Loucy (cell line): ENCODE data around the gene ANO7.

ENCODE experiments used
- H2AFZ ChIP-seq: fragments of 200-600 bp; sonication (generic); 2 replicates; pipeline ENCODE4 v1.6.0; 2016; ENCODE audit warnings: antibody characterized with exemption, mild to moderate bottlenecking, low read length, moderate library complexity
- H3F3A ChIP-seq: fragments of 200-600 bp; 2 replicates; pipeline ENCODE4 v1.6.0; 2016; ENCODE audit warnings: antibody characterized with exemption, low read depth, mild to moderate bottlenecking
- H3K27me3 ChIP-seq: fragments of 200-600 bp; sonication (generic); 2 replicates; pipeline ENCODE4 v1.6.1; 2014; ENCODE audit warnings: low read length, mild to moderate bottlenecking; ENCODE audit not compliant: insufficient read depth, poor library complexity, severe bottlenecking
- H3K36me3 ChIP-seq: fragments of 200-600 bp; sonication (generic); 2 replicates; pipeline ENCODE4 v1.6.1; 2016; ENCODE audit warnings: low read length; ENCODE audit not compliant: insufficient read depth
- H3K4me1 ChIP-seq: fragments of 200-600 bp; sonication (generic); 2 replicates; pipeline ENCODE4 v1.5.1; 2014; ENCODE audit warnings: low read length, mild to moderate bottlenecking; ENCODE audit not compliant: insufficient read depth, poor library complexity, severe bottlenecking
- H3K4me2 ChIP-seq: fragments of 200-600 bp; sonication (generic); 2 replicates; pipeline ENCODE4 v1.6.0; 2014; ENCODE audit warnings: antibody characterized with exemption, low read length, low read depth, mild to moderate bottlenecking; ENCODE audit not compliant: poor library complexity, severe bottlenecking
- H3K4me3 ChIP-seq: fragments of 200-600 bp; sonication (generic); 2 replicates; pipeline ENCODE4 v1.5.1; 2014; ENCODE audit warnings: low read length, mild to moderate bottlenecking, mixed read lengths; ENCODE audit not compliant: poor library complexity, severe bottlenecking
- H3K79me2 ChIP-seq: fragments of 200-600 bp; sonication (generic); 2 replicates; pipeline ENCODE4 v1.6.1; 2014; ENCODE audit warnings: low read length; ENCODE audit not compliant: insufficient read depth
- H3K9ac ChIP-seq: fragments of 200-600 bp; sonication (generic); 2 replicates; pipeline ENCODE4 v1.6.0; 2014; ENCODE audit warnings: mild to moderate bottlenecking, low read depth, low read length, moderate library complexity; ENCODE audit not compliant: poor library complexity, severe bottlenecking
- H3K9me2 ChIP-seq: fragments of 200-600 bp; sonication (generic); replicated peaks from 2 replicates; pipeline ENCODE4 v1.6.1; 2016; ENCODE audit warnings: low read depth, low read length, mixed read lengths
- H3K9me3 ChIP-seq: fragments of 200-600 bp; sonication (generic); 2 replicates; pipeline ENCODE4 v1.6.1; 2014; ENCODE audit warnings: mild to moderate bottlenecking, antibody characterized with exemption, low read length, low read depth; ENCODE audit not compliant: insufficient read depth
- H4K20me1 ChIP-seq: fragments of 200-600 bp; sonication (generic); 2 replicates; pipeline ENCODE4 v1.6.0; 2014; ENCODE audit warnings: antibody characterized with exemption, low read length, mild to moderate bottlenecking; ENCODE audit not compliant: insufficient read depth, poor library complexity, severe bottlenecking
- EZH2phosphoT487 ChIP-seq: fragments of 200-600 bp; IDR thresholded peaks from 2 replicates; pipeline ENCODE4 v1.6.1; 2018; ENCODE audit warnings: antibody characterized with exemption, mild to moderate bottlenecking, moderate library complexity, borderline replicate concordance
- TF ChIP-seq, protein P1 (sequence below): fragments of 200-600 bp; sonication (generic); conservative IDR thresholded peaks from 2 replicates; pipeline ENCODE4 v1.5.1; 2014; ENCODE audit warnings: mild to moderate bottlenecking, antibody characterized with exemption, low read length

Gene ANO7

DNA sequence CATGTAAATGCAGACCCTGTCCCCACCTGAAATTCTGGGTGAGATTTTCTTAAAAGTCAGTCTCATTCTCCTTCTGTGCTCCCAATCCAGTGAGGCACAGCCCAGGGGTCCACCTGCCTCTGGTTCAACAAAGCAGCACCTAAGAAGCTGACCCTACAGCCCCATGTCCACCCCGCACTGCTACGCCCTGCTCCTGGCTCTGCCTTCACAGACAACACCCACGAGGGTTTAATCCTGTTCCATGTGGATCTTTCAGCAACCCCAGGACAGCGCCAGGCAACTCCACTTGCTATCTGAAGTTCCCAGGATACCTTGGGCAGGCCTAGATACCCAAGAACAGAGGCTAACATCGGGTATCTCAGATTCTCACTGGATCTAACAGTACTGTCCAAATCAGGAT, 82.1 kb downstream of the ANO7 start:
- H3K79me2 ChIP-seq, result peaks cover 72% of the 10 kb centered on the region
- peak overlapping the region; percentile 91 for H3K4me3 ChIP-seq
- 0 out of 2 replicates have a peak, but pooled peaks cover 6% of the 10 kb centered on the region for H3K9me3 ChIP-seq
- peaks cover 33% of the 10 kb centered on the region for H4K20me1 ChIP-seq
- peak overlapping the region; percentile 73 for H3K9ac ChIP-seq
- no peaks in the 10 kb centered on the region for H3F3A ChIP-seq
- H3K9me2 ChIP-seq, result no peaks in the 10 kb centered on the region
- H3K27me3 ChIP-seq, result no peaks in the 10 kb centered on the region
- H3K36me3 ChIP-seq, result peaks cover 25% of the 10 kb centered on the region
- TF ChIP-seq EZH2phosphoT487, result no peak
- TF ChIP-seq, protein P1, sequence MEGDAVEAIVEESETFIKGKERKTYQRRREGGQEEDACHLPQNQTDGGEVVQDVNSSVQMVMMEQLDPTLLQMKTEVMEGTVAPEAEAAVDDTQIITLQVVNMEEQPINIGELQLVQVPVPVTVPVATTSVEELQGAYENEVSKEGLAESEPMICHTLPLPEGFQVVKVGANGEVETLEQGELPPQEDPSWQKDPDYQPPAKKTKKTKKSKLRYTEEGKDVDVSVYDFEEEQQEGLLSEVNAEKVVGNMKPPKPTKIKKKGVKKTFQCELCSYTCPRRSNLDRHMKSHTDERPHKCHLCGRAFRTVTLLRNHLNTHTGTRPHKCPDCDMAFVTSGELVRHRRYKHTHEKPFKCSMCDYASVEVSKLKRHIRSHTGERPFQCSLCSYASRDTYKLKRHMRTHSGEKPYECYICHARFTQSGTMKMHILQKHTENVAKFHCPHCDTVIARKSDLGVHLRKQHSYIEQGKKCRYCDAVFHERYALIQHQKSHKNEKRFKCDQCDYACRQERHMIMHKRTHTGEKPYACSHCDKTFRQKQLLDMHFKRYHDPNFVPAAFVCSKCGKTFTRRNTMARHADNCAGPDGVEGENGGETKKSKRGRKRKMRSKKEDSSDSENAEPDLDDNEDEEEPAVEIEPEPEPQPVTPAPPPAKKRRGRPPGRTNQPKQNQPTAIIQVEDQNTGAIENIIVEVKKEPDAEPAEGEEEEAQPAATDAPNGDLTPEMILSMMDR, result no peak
- H3K4me2 ChIP-seq, result peak overlapping the region; percentile 84
- peaks cover 28% of the 10 kb centered on the region for H3K4me1 ChIP-seq
- no peak overlapping the region for H2AFZ ChIP-seq

DNA sequence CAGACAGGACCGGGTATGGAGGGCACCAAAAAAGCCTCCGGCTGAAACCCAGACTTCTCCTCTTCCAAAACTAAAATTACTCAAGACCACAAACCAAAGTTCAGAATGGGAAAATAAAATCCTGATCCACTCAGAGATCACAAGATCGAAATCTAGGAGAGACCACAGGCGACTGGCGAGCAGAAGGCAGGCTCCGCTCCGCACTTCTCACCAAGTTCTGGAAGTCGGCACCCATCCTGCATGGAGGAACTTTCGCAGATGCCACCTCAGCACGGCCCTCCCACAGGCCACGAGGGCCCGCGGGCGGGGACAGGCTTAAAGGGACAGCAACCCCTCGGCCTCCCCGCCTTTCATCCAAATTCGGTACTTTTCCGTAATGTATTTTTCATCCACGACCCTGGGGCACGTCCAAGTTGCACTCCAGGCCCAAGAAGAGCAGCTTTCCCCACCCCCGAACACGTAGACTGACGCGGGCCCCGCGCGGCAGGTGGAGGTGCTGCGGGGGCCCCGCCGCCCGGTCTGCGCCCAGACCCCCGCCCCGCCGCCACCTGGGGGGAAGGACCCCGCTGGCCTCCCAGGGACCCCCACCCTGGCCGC, 83.3 kb downstream of the ANO7 start:
- no peaks in the 10 kb centered on the region for H3K27me3 ChIP-seq
- H3K79me2 ChIP-seq, result peaks cover 76% of the 10 kb centered on the region
- H3K4me2 ChIP-seq, result peak overlapping the region; percentile 84
- H2AFZ ChIP-seq, result peak overlapping the region; percentile 44; the same call in 1 of the 2 replicates
- TF ChIP-seq, protein P1, result no peak
- peaks cover 13% of the 10 kb centered on the region; the same call in 1 of the 2 replicates for H3K36me3 ChIP-seq
- no peaks in the 10 kb centered on the region for H3F3A ChIP-seq
- H3K9me3 ChIP-seq, result 0 out of 2 replicates have a peak, but pooled peaks cover 7% of the 10 kb centered on the region
- peak overlapping the region; percentile 91 for H3K4me3 ChIP-seq
- H3K9me2 ChIP-seq, result no peaks in the 10 kb centered on the region
- H3K4me1 ChIP-seq, result peaks cover 28% of the 10 kb centered on the region
- H4K20me1 ChIP-seq, result peaks cover 29% of the 10 kb centered on the region
- peak overlapping the region; percentile 73 for H3K9ac ChIP-seq

DNA sequence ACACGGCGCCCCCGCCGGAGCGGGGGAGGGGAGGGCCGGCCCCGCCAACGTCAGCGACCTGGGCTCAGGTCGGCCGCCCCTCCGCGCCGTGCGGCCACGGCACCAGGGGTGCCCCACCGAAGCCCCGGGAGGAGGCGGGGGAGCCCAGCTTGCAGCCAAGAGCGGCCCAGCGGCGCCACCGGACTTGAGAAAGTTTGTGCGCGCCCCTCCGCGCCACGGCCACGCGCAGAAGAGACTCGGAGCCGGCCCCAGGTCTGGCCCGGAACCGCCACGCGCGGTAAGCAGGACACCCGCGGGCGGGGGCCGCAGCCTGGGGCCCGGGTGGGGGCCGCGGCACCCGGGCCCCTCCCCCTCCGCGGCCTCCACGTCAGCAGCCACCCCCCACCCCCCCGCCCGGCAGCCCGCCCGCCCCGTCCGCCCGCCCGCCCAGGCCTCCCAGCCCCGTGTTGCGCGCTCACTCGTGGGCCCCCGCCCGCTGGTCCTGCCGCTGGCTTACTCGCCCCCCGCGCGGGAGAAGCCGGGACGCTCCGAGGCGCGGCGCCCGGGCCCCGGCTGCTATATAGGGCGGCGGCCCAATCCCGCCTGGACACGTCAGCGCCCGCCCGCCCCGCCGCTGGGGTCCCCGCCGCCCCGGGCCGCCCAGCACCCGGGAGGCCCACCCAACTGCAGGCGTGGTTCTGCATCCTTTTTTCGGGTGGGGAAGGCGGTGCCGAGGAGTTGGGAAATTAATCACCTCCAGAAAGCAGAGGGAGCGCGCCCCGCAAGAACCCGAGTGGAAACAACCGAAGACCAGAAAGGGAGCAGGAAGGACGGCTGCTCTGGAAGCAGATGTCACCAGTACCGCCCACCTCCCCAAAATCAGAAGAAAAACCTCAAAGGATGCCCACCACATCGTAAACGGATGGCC, 84.1 kb downstream of the ANO7 start:
- H3K79me2 ChIP-seq, result peaks cover 82% of the 10 kb centered on the region
- no peaks in the 10 kb centered on the region for H3K9me2 ChIP-seq
- H3F3A ChIP-seq, result no peaks in the 10 kb centered on the region
- H4K20me1 ChIP-seq, result peaks cover 29% of the 10 kb centered on the region
- H3K9me3 ChIP-seq, result 0 out of 2 replicates have a peak, but pooled peaks cover 7% of the 10 kb centered on the region
- H3K4me1 ChIP-seq, result peaks cover 28% of the 10 kb centered on the region
- no peak for TF ChIP-seq EZH2phosphoT487
- TF ChIP-seq, protein P1, result no peak
- H3K36me3 ChIP-seq, result peaks cover 8% of the 10 kb centered on the region; the same call in 1 of the 2 replicates
- H3K4me2 ChIP-seq, result peak overlapping the region; percentile 84
- no peaks in the 10 kb centered on the region for H3K27me3 ChIP-seq
- H3K4me3 ChIP-seq, result peak overlapping the region; percentile 91
- peak overlapping the region; percentile 73 for H3K9ac ChIP-seq
- peak overlapping the region; percentile 68; the same call in 1 of the 2 replicates for H2AFZ ChIP-seq
